GM19452 (cell line): Measurements from ENCODE around the gene SLC25A23.
A peak's percentile ranks its signal among the peaks of the same experiment; 100 is the strongest.
"Not testable (repeated sequence)": the region's sequence is repeated elsewhere in the genome, so short reads cannot be mapped to it uniquely, and the experiment has no call there.

Experiments used
- ATAC-seq: cut with Tn5 transposase; IDR thresholded peaks from one replicate; pipeline ENCODE4 v1.9.1; 2021; ENCODE audit not compliant: unreplicated experiment

The SLC25A23 gene

GRCh38 chr19:6406401-6406800 is 53.2 kb downstream of the SLC25A23 start:
- no peak for ATAC-seq

GRCh38 chr19:6402837-6403608 is 56.6 kb downstream of the SLC25A23 start:
- ATAC-seq: no peak

DNA sequence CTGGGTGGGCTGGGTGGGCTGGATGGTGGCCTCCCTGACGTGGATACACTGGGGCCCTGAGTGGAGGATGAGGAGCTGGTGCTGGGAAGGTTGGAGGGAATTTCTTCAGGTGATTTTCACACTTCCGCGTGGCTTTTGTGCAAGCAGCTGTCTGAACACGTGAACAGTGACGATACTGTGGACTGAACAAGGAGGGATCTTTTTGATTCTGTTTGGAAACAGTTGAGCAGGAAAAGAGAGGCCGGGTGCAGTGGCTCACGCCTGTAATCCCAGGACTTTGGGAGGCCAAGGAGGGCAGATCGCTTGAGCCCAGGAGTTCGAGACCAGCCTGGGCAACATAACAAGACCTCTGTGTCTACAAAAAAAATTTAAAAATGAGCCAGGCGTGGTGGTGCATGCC is 57.5 kb downstream of the SLC25A23 start:
- no peak for ATAC-seq

- ATAC-seq: not testable (repeated sequence)
Observed at GRCh38 chr19:6400062-6400944, 59.3 kb downstream of the SLC25A23 start.

DNA sequence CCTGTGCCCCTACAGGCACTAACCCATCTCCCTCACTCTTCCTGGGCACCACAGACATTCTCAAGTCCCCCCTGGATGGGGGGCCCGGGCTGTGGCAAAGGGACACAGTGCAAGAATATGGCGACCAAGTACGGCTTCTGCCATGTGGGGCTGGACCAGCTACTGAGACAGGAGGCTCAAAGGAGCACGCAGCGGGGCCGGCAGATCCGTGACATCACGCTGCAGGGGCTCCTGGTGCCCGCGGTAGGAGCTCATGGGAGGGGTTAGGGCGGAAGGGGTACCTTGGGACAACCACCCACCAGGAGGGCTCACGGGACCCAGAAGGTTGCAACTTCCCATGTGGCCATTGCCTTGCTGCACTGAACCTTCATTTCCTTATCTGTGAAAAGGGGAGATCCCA is 63.3 kb downstream of the SLC25A23 start:
- ATAC-seq: no peak

DNA sequence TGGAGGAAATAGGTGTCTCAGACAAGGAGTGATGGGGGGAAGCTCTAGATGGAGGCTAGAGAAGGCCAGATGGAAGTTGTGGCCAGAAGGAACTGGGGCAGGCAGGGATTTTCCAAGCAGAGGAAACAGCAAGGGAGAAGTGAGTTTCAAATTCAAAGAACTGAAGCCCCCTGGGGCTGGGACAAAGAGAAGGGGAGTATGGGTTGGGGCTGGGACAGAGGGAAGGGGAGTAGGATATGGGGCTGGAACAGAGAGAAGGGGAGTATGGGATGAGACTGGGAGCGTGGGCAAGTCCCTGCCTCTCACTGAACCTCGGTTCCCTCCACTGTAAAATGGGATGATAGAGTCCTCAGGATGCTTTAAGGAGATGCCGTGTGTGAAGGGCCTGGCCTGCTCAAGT is 64.8 kb downstream of the SLC25A23 start:
- ATAC-seq: no peak

DNA sequence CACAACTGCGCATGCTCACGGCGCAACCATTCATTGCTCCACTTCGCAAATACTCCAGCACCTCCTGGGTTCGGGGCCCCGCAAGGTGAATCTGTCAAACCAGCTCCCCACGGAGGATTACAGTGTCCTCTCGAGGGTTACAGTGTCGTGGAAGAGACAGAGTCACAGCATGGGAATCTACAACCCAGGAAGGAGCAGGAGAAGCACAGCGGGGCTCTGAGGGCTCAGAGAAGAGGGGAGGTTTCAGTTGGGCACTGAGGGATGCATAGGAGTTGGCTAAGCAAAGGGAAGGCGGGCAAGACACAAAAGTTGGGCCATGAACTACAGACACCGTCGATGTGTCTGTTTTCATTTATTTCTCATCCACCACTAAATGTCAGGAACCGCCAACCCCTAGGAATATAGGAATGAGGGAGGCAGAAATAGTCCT is 65.6 kb downstream of the SLC25A23 start:
- no peak for ATAC-seq

DNA sequence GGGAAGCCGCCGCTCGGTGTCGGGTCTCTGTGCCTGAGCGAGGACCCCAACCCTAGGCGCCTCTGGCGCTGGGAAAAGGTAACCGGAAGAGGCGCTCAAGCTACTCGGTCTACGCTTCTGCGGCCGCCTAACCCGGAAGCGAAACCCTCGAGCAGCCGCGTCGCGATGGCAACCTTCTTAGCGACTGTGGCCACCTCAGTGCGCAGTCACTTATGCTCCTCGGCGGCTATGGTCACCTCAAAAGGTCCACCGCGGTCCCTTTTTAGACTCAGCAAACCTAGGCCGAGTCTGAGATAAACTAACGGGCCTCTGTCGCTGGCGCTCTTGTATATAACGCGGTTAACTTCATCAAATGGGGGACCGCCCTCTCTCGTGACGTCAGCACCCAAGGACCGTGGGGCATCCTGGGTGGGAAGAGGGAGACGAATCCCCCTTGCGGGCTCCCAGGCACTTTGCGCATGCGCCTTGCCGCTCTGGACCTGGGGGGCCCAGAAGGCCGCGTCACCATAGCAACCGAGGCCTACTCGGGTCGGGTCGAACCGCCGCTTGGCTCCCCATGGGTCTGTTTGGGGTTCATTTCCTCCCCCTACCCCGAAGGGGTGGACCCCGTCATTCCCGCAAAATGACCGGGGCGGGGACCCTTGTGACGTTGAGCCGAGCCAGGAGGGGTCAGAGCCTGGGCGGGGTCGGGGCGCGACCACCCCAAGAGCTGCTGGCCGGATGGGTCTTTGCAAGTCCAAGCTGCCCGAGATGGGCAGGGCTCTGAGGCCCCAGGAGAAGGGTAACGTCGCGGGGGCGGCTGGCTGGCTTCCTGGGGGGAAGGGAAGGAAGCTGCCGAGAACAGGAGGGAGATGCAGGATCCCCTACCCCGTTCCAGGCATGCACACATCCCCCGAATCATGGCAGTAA is 66.3 kb downstream of the SLC25A23 start, which contains the start of gene GTF2F1:
Gene GTF2F1 (minus strand): TSS at position 91 of the 909 bp plus-strand sequence. CDS start 169 bp downstream, outside the sequence.
- ATAC-seq: peak; percentile 74

DNA sequence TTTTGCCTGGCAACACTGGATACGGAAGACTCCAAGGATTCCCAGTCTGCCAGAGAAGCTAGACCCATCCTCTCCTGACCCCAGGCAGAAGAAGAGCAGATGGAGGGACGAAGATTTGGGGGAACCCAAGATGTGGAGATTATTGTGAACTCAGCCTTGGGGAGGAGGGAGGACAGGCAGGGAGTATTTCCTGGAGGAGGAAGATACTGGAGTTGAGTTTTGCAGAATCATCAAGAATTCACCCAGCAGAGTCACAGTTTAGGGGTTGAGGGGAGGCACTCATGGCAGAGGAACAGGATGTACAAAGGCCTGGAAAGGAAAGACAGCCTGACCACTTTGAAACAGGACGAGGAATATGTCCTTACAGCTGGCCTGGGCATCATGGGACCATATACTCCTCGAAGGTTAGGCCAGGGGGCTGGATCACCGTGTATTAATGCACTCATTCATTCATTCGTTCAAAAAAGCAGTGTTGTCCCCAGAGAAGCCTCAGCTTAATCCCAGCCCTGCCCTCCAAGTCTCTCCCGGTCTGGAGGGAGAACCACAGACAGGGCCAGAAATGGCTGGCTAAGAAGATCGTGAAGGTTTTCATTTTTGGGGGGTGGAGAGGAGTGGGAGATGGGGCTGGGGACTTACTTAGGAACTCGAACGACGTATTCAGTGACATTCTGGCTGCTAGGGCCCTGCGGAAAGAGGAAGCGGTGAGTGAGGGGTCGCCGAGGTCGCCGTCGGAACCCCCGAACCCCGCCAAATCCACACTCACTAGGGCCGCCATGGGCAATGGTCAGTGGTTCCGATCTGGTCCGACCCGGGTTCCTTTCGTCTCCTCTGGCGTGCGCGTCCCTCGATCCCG is 67.1 kb downstream of the SLC25A23 start:
- ATAC-seq: no peak
